Transverse colon (tissue), 4 donors: ENCODE data around the gene NDUFV2. TPM values are rescaled to one million over a fixed set of nuclear protein-coding genes. Genes with fewer than 3 reads are reported as not detected.

Source experiments
- DNase-seq: peaks from one replicate; pipeline ENCODE4 v3.0.0-alpha.2; 2019
- H3K27ac ChIP-seq, 4 donors: fragments of 200-600 bp; sonication (generic); 2 replicates each; pipeline ENCODE4 v1.5.1; 2016 to 2018; ENCODE audit warnings: inconsistent platforms in 4 of 4
- H3K27me3 ChIP-seq: fragments of 200-600 bp; sonication (generic); 2 replicates; pipeline ENCODE4 v1.5.1; 2017; ENCODE audit warnings: inconsistent platforms
- H3K36me3 ChIP-seq, 4 donors: fragments of 200-600 bp; sonication (generic); 2 replicates each; pipeline ENCODE4 v1.5.1; 2017 to 2019; ENCODE audit warnings: inconsistent platforms in 4 of 4
- H3K4me1 ChIP-seq, 4 donors: fragments of 200-600 bp; sonication (generic); 2 replicates each; pipeline ENCODE4 v1.5.1; 2017 to 2020; ENCODE audit warnings: inconsistent platforms in 4 of 4
- H3K4me3 ChIP-seq, 4 donors: fragments of 200-600 bp; sonication (generic); 1 replicate in 1 of 4; 2 replicates in 3 of 4; pipeline versions ENCODE4 v1.5.1 to v1.6.1; 2017 to 2019; ENCODE audit warnings: inconsistent platforms in 4 of 4
- H3K9me3 ChIP-seq, 2 donors: fragments of 200-600 bp; sonication (generic); 2 replicates each; pipeline ENCODE4 v1.5.1; 2017 to 2019; ENCODE audit warnings: inconsistent platforms in 2 of 2
- EP300 ChIP-seq: sonication (generic); formaldehyde crosslinking; IDR thresholded peaks from one replicate; pipeline ENCODE4 v1.6.1; 2017; ENCODE audit warnings: antibody characterized with exemption, low read depth
- POLR2A ChIP-seq: fragments of 450-650 bp; IDR thresholded peaks from one replicate; pipeline ENCODE4 v1.6.1; 2016; ENCODE audit warnings: antibody characterized with exemption, mild to moderate bottlenecking, moderate library complexity
- POLR2AphosphoS5 ChIP-seq, 3 donors: sonication (generic); formaldehyde crosslinking; IDR thresholded peaks; one replicate each; pipeline ENCODE4 v1.6.1; 2016; ENCODE audit warnings: antibody characterized with exemption in 3 of 3
- WGBS, 2 donors: methylation state at CpG; one replicate each; pipeline ENCODE4 v1.1.5; 2018; ENCODE audit warnings: low coverage in 1 of 2; 5-methylcytosine and 5-hydroxymethylcytosine counted together
- in situ Hi-C, 4 donors: fragments of 200-750 bp; cut with MboI; loops; one replicate each; pipeline versions ENCODE4 v1.15.0 to v1.15.1; 2017; ENCODE audit warnings: low sequenced_read_pairs in 3 of 4, low pct_ligation_motif_present in 1 of 4, low pct_unique_long_range_greater_than_20kb in 1 of 4
- intact Hi-C: fragments of 100-400 bp; cut with DNase I; formaldehyde crosslinking; loops from one replicate; pipeline ENCODE4 v1.15.1; 2023; ENCODE audit warnings: low total_unique reads
- total RNA-seq, 4 donors: library from RNA; depleted of rRNA; stranded (reverse); fragments of >200 nt; gene quantifications; one replicate each; pipeline ENCODE4 v1.1.0, GENCODE V29; 2016
- TF ChIP-seq, protein P1 (sequence below), 5 experiments: fragments of 200-600 bp in 3 of 5; fragments of 450-650 bp in 2 of 5; sonication (generic) in 3 of 5; IDR thresholded peaks; 1 replicate in 2 of 5; 2 replicates in 3 of 5; pipeline ENCODE4 v1.5.1; 2016 to 2017; ENCODE audit warnings: antibody characterized with exemption in 5 of 5, inconsistent platforms in 3 of 5, mild to moderate bottlenecking in 2 of 5, moderate library complexity in 1 of 5

NDUFV2 gene
- total RNA-seq, 4 donors from 2014 or later = 24.7 to 140 (median 113) TPM

DNA sequence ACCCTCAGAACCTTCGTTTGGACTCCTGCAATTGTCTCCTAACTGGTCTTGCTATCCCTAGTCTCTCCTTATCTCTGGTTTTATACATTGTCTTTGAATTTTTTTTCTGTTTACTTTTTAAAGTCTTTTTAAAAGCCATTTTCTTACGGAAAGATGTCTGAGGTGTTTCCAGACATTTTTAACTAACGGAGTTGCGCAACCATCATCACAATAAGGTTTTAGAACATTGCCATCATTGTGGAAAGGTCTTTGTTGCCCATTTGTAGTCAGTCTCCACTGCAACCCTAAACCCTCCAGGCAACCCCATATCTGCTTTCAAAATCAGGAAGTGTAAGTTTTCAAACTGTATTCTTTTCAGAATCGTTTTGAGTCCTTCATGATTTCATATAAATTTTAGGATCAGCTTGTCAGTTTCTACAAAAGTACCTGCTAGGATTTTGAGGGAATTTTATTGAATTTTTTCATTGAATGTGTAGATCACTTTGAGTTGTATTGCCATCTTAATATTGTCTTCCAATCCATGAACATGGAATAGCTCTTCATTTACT, 80.4 kb downstream of the NDUFV2 start:
- 83 to 84% methylated on average over 5 of the region's 5 CpGs for WGBS, 2 donors
- intact Hi-C loops = no loop called here
- Histone ChIP-seq H3K9me3 (no peaks in the 10 kb centered on the region), H3K27me3 (no peaks in the 10 kb centered on the region), H3K27ac (no peak overlapping the region), H3K4me3 (no peak overlapping the region), H3K4me1 (peaks cover 0 to 27% (median 3%) of the 10 kb centered on the region in 4 donors), H3K36me3 (peaks cover 0 to 3% (median 0%) of the 10 kb centered on the region in 4 donors)
- TF ChIP-seq POLR2A (no peak), POLR2AphosphoS5 (IDR thresholded peaks at IDR 0.05) (no peak), EP300 (no peak)
- TF ChIP-seq, protein P1, sequence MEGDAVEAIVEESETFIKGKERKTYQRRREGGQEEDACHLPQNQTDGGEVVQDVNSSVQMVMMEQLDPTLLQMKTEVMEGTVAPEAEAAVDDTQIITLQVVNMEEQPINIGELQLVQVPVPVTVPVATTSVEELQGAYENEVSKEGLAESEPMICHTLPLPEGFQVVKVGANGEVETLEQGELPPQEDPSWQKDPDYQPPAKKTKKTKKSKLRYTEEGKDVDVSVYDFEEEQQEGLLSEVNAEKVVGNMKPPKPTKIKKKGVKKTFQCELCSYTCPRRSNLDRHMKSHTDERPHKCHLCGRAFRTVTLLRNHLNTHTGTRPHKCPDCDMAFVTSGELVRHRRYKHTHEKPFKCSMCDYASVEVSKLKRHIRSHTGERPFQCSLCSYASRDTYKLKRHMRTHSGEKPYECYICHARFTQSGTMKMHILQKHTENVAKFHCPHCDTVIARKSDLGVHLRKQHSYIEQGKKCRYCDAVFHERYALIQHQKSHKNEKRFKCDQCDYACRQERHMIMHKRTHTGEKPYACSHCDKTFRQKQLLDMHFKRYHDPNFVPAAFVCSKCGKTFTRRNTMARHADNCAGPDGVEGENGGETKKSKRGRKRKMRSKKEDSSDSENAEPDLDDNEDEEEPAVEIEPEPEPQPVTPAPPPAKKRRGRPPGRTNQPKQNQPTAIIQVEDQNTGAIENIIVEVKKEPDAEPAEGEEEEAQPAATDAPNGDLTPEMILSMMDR (IDR thresholded peaks at IDR 0.05) = no peak
- no peak for DNase-seq
- in situ Hi-C loops = loop anchor here in 1 of 4 donors (25.0 kb wide), 1 partner anchor 521 kb away; no protein-coding TSS in a partner anchor

Other genes starting within 250 kb of the NDUFV2 start
- gene ANKRD12, start 34.1 kb downstream of the NDUFV2 start, total RNA-seq = 10 to 100 TPM; 17.5 to 91.8 (median 59.1) TPM
- gene TWSG1, start 232.1 kb downstream of the NDUFV2 start, total RNA-seq = 10 to 100 TPM in 3 of 4 donors, 1 to 10 TPM in 1; 5.6 to 29.5 (median 26.5) TPM